HG02870 (cell line): Measurements from ENCODE around the gene CDKL4.
"Not testable (repeated sequence)": the region's sequence is repeated elsewhere in the genome, so short reads cannot be mapped to it uniquely, and the experiment has no call there.

ENCODE experiments used
- ATAC-seq: cut with Tn5 transposase; IDR thresholded peaks from one replicate; pipeline ENCODE4 v1.9.1; 2021; ENCODE audit warnings: mild to moderate bottlenecking, moderate library complexity; ENCODE audit not compliant: unreplicated experiment

The CDKL4 gene

GRCh38 chr2:39145906-39146421, 97.8 kb downstream of the CDKL4 start:
- ATAC-seq: no peak

- no peak for ATAC-seq
Observed at GRCh38 chr2:39144416-39144815, 99.4 kb downstream of the CDKL4 start.

- ATAC-seq: no peak
Observed at GRCh38 chr2:39142904-39143605, 100.7 kb downstream of the CDKL4 start.

- ATAC-seq: no peak
Observed at GRCh38 chr2:39141334-39142271, 102.2 kb downstream of the CDKL4 start.

GRCh38 chr2:39140948-39141333, 102.8 kb downstream of the CDKL4 start:
- not testable (repeated sequence) for ATAC-seq

- no peak for ATAC-seq
Observed at GRCh38 chr2:39140322-39140847, 103.4 kb downstream of the CDKL4 start.

GRCh38 chr2:39139511-39140237, 104.1 kb downstream of the CDKL4 start:
- no peak for ATAC-seq

- no peak for ATAC-seq
Observed at GRCh38 chr2:39138837-39139211, 104.9 kb downstream of the CDKL4 start.

- not testable (repeated sequence) for ATAC-seq
Observed at GRCh38 chr2:39138187-39138836, 105.5 kb downstream of the CDKL4 start.

- no peak for ATAC-seq
Observed at GRCh38 chr2:39136799-39137198, 107.0 kb downstream of the CDKL4 start.

- no peak for ATAC-seq
Observed at GRCh38 chr2:39135690-39136259, 108.0 kb downstream of the CDKL4 start.

GRCh38 chr2:39133215-39133851, 110.4 kb downstream of the CDKL4 start:
- no peak for ATAC-seq

GRCh38 chr2:39128919-39129391, 114.8 kb downstream of the CDKL4 start:
- ATAC-seq: peak; percentile 53

- ATAC-seq: peak; percentile 38
Observed at GRCh38 chr2:39127973-39128372, 115.8 kb downstream of the CDKL4 start.
